SH-SY5Y (cell line): ENCODE data around the gene MAPK10.

ENCODE experiments used
- GATA2 ChIP-seq: IDR thresholded peaks from 2 replicates; pipeline ENCODE4 v1.6.1; 2011; ENCODE audit warnings: mild to moderate bottlenecking, low read depth, low read length
- GATA3 ChIP-seq: IDR thresholded peaks from 2 replicates; pipeline ENCODE4 v1.6.1; 2011; ENCODE audit warnings: low read depth, mild to moderate bottlenecking, low read length, moderate library complexity

DNA sequence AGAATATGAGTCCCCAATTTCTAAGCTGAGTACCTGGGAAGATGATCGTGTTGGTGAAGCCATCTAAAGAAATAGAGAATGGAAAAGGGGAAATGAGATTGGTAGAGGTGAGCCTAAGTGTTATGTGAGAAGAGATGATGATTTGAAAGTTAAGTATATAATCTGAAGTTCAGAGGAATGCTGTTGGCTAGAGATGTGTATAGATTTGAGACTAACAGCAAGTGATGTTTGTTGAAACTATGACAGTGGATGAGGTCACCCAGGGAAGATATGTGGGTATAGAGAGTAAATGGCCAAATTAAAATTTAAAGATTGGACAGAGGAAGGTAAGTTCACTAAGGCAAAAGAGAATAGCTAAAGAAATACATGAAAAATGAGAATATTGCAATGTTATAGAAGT, 324.2 kb downstream of the MAPK10 start:
- no peak for TF ChIP-seq GATA3
- TF ChIP-seq GATA2 = no peak
